PFSK-1 (cell line): ENCODE data around the gene CCDC85C. TPM values are rescaled to one million over a fixed set of nuclear protein-coding genes. Genes with fewer than 3 reads are reported as not detected.

Source experiments
- FOXP2 ChIP-seq: optimal IDR thresholded peaks from 2 replicates; pipeline ENCODE3; 2011; ENCODE audit warnings: borderline replicate concordance, control low read depth, inconsistent platforms; ENCODE audit not compliant: insufficient read depth; ENCODE audit errors: extremely low read length, extremely low read depth
- POLR2AphosphoS5 ChIP-seq: IDR thresholded peaks from 2 replicates; pipeline ENCODE4 v1.6.1; 2012; ENCODE audit warnings: low read depth, mild to moderate bottlenecking, control low read depth, low read length, moderate library complexity
- SIN3A ChIP-seq: IDR thresholded peaks from 2 replicates; pipeline ENCODE4 v1.6.1; 2012; ENCODE audit warnings: mild to moderate bottlenecking, low read length, moderate library complexity, borderline replicate concordance; ENCODE audit not compliant: insufficient read depth
- TAF1 ChIP-seq: IDR thresholded peaks from 2 replicates; pipeline ENCODE4 v1.6.1; 2012; ENCODE audit warnings: low read length, control low read depth, borderline replicate concordance; ENCODE audit not compliant: insufficient read depth
- polyA plus RNA-seq: library from polyadenylated mRNA; unstranded; fragments of >200 nt; gene quantifications from one replicate; pipeline ENCODE4 v1.2.1, GENCODE V29; 2012; ENCODE audit warnings: low read depth, missing spikeins; ENCODE audit not compliant: insufficient read length
- TF ChIP-seq, protein P1 (sequence below), 2 experiments: IDR thresholded peaks; 2 replicates each; pipeline versions ENCODE4 v1.6.1 to v1.8.0; 2011 to 2012; ENCODE audit warnings: low read depth in 2 of 2, low read length in 2 of 2, control low read depth in 1 of 2, inconsistent platforms in 1 of 2, mild to moderate bottlenecking in 1 of 2, moderate library complexity in 1 of 2; ENCODE audit not compliant: insufficient read depth in 1 of 2

The CCDC85C gene
- 15.3 TPM for polyA plus RNA-seq

DNA sequence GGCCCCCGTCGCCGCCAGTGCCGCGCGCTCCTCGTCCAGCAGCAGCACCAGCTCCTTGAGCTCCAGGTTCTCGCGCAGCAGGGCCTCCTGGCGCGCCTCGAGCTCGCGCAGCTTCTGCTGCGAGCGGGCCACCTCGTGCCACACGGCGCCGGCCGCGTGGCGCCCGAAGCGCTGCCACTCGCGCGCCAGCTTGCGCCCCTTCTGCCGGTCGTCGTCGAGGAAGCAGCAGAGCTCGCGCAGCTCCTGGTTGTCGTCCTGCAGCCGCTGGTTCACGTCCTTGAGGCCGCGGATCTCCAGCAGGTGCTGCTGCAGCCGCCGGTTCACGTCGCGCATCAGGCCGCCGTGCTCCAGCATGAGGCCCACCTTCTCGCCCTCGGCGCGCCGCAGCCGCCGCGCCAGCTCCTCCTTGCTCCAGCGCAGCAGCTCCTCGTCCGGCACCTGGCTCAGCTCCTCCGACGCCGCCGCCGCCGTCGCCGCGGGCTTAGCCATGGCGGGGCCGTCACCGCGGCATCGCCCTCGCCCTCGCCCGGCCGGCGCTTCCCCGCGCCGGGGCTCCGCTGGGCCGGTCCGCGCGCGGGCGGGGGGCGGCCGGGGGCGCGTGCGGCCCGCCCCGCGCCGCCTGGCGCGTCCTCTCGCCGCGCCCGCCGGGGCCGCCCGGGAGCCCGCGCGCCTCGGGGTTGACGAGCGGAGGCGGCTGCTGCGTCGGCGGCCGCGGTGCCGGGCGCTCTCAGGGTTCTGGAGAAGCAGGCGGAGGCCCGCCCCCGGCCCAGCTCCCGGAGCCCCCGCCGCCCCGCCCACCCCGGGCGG, at the start of gene CCDC85C:
Gene CCDC85C (minus strand): TSS at position 737 of the 807 bp plus-strand sequence. CDS start 248 bp downstream, at position 489.
- no peak for TF ChIP-seq FOXP2
- TF ChIP-seq, protein P1, sequence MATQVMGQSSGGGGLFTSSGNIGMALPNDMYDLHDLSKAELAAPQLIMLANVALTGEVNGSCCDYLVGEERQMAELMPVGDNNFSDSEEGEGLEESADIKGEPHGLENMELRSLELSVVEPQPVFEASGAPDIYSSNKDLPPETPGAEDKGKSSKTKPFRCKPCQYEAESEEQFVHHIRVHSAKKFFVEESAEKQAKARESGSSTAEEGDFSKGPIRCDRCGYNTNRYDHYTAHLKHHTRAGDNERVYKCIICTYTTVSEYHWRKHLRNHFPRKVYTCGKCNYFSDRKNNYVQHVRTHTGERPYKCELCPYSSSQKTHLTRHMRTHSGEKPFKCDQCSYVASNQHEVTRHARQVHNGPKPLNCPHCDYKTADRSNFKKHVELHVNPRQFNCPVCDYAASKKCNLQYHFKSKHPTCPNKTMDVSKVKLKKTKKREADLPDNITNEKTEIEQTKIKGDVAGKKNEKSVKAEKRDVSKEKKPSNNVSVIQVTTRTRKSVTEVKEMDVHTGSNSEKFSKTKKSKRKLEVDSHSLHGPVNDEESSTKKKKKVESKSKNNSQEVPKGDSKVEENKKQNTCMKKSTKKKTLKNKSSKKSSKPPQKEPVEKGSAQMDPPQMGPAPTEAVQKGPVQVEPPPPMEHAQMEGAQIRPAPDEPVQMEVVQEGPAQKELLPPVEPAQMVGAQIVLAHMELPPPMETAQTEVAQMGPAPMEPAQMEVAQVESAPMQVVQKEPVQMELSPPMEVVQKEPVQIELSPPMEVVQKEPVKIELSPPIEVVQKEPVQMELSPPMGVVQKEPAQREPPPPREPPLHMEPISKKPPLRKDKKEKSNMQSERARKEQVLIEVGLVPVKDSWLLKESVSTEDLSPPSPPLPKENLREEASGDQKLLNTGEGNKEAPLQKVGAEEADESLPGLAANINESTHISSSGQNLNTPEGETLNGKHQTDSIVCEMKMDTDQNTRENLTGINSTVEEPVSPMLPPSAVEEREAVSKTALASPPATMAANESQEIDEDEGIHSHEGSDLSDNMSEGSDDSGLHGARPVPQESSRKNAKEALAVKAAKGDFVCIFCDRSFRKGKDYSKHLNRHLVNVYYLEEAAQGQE (IDR thresholded peaks at IDR 0.05; ENCODE audit: insufficient read depth in 1 of 2, low read depth in 2 of 2, low read length in 2 of 2), result no peak
- TF ChIP-seq SIN3A, result no peak
- TF ChIP-seq TAF1, result no peak
- TF ChIP-seq POLR2AphosphoS5, result no peak

DNA sequence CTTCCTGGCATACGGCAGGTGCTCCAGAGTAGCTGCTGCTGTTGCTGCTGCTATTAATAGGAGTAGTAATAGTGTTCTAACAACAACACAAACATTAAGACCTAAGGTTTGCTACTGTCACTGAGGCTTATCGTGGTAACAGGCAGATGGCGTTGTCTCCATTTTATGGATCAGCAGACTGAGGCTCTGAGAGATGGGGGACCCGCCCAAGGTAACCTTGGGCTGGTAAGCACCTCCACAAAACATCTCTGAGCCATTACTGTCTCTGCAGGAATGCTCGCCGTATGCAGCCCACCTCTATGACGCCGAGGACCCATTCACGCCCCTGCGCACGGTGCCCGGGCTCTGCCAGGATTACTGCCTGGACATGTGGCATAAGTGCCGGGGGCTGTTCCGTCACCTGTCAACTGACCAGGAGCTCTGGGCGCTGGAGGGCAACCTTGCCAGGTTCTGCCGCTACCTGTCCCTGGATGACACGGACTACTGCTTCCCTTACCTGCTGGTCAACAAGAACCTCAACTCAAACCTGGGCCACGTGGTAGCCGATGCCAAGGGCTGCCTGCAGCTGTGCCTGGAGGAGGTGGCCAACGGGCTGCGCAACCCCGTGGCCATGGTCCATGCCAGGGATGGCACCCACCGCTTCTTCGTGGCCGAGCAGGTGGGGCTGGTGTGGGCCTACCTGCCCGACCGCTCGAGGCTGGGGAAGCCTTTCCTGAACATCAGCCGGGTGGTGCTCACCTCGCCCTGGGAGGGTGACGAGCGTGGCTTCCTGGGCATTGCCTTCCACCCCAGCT, 48.1 kb upstream of the CCDC85C start:
- TF ChIP-seq SIN3A (no peak), POLR2AphosphoS5 (no peak), FOXP2 (no peak), TAF1 (no peak)
- TF ChIP-seq, protein P1 (IDR thresholded peaks at IDR 0.05; ENCODE audit: insufficient read depth in 1 of 2, low read depth in 2 of 2, low read length in 2 of 2), result no peak

DNA sequence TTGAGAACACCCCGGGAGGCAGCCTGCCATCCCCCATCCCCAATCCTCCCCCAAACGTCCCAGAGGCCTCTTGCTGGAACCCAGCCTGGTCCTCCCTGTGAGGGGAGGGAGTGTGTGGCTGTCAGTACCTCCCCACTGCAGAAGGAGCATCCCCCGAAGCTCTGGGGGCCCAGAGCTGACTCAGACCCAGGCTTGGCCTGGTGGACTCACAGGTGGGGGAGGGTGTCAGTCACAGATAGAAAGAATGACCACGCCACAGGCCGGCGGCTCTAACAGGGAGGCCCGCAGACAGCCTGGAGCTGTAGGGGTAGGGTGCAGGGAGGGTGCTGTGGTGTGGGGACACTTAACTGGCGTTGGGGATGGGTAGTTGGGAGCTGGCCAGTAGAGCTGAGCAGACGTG, 46.2 kb upstream of the CCDC85C start:
- TF ChIP-seq FOXP2 (no peak), TAF1 (no peak), SIN3A (no peak), POLR2AphosphoS5 (no peak)
- TF ChIP-seq, protein P1 (IDR thresholded peaks at IDR 0.05; ENCODE audit: insufficient read depth in 1 of 2, low read depth in 2 of 2, low read length in 2 of 2), result no peak

DNA sequence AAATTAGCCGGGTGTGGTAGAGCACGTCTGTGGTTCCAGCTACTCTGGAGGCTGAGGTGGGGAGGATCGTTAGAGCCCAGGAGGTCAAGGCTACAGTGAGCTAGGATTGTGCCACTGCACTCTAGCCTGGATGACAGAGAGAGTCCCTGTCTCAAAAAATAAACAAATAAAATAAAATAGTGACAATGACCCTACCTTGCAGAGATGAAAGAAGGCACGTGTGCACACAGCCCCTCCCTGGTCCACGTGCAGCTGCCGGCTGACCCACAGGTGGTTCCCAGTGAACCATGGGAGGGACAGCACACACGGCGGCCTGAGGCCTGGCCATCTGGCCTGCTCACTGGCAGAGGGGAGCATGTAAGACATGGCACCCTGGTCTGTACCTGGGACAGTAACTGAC, 45.6 kb upstream of the CCDC85C start:
- no peak for TF ChIP-seq SIN3A
- no peak for TF ChIP-seq POLR2AphosphoS5
- no peak for TF ChIP-seq FOXP2
- TF ChIP-seq, protein P1 (IDR thresholded peaks at IDR 0.05; ENCODE audit: insufficient read depth in 1 of 2, low read depth in 2 of 2, low read length in 2 of 2), result no peak
- TF ChIP-seq TAF1, result no peak
